ENCODE measurements around the gene SLC9A5.

Gene SLC9A5

GRCh38 chr16:67215706-67216105 lies 33.1 kb upstream of the SLC9A5 start:
- no peak for DNase-seq (ENCODE audit: low read depth in 1 of 2, low spot score in 1 of 2)

GRCh38 chr16:67216612-67217490 lies 31.9 kb upstream of the SLC9A5 start:
- no peak for DNase-seq (ENCODE audit: low read depth in 1 of 2, low spot score in 1 of 2)

- no peak for DNase-seq (ENCODE audit: low read depth in 1 of 2, low spot score in 1 of 2)
Observed at GRCh38 chr16:67223992-67224391, 24.8 kb upstream of the SLC9A5 start.

GRCh38 chr16:67226295-67226803 lies 22.4 kb upstream of the SLC9A5 start:
- no peak for DNase-seq (ENCODE audit: low read depth in 1 of 2, low spot score in 1 of 2)

- peak; percentile 96 to 97 for DNase-seq (ENCODE audit: low read depth in 1 of 2, low spot score in 1 of 2)
Observed at GRCh38 chr16:67226804-67227566, 21.8 kb upstream of the SLC9A5 start, which contains the start of gene TMEM208. Gene TMEM208 (plus strand): TSS chr16:67227130. CDS start chr16:67227219, 89 bp downstream.

- no peak for DNase-seq (ENCODE audit: low read depth in 1 of 2, low spot score in 1 of 2)
Observed at GRCh38 chr16:67227567-67227921, 21.2 kb upstream of the SLC9A5 start.

- no peak for DNase-seq (ENCODE audit: low read depth in 1 of 2, low spot score in 1 of 2)
Observed at GRCh38 chr16:67228034-67228785, 20.6 kb upstream of the SLC9A5 start.

- DNase-seq (ENCODE audit: low read depth in 1 of 2, low spot score in 1 of 2), result no peak
Observed at GRCh38 chr16:67228905-67229304, 19.9 kb upstream of the SLC9A5 start.

- no peak for DNase-seq (ENCODE audit: low read depth in 1 of 2, low spot score in 1 of 2)
Observed at GRCh38 chr16:67229906-67230808, 18.6 kb upstream of the SLC9A5 start.

- no peak for DNase-seq (ENCODE audit: low read depth in 1 of 2, low spot score in 1 of 2)
Observed at GRCh38 chr16:67230809-67231660, 17.7 kb upstream of the SLC9A5 start.

GRCh38 chr16:67233596-67233995 lies 15.2 kb upstream of the SLC9A5 start:
- no peak for DNase-seq (ENCODE audit: low read depth in 1 of 2, low spot score in 1 of 2)

- no peak for DNase-seq (ENCODE audit: low read depth in 1 of 2, low spot score in 1 of 2)
Observed at GRCh38 chr16:67234180-67234597, 14.6 kb upstream of the SLC9A5 start.

- peak; percentile 28 to 35 for DNase-seq (ENCODE audit: low read depth in 1 of 2, low spot score in 1 of 2)
Observed at GRCh38 chr16:67235816-67236562, 12.8 kb upstream of the SLC9A5 start.

- DNase-seq (ENCODE audit: low read depth in 1 of 2, low spot score in 1 of 2), result peak; percentile 37 to 59
Observed at GRCh38 chr16:67236563-67237395, 12.0 kb upstream of the SLC9A5 start.

- no peak for DNase-seq (ENCODE audit: low read depth in 1 of 2, low spot score in 1 of 2)
Observed at GRCh38 chr16:67237396-67238277, 11.1 kb upstream of the SLC9A5 start.

- no peak for DNase-seq (ENCODE audit: low read depth in 1 of 2, low spot score in 1 of 2)
Observed at GRCh38 chr16:67238278-67238575, 10.6 kb upstream of the SLC9A5 start.
